HEK293 (cell line): ENCODE measurements around the gene SUGP2.

Experiments
- OSR2 ChIP-seq: fragments of 450-650 bp; formaldehyde crosslinking; IDR thresholded peaks from 2 replicates; pipeline ENCODE4 v1.5.1; 2016; ENCODE audit warnings: missing biosample characterization, missing genetic modification characterization
- ZBTB48 ChIP-seq: fragments of 450-650 bp; formaldehyde crosslinking; IDR thresholded peaks from 2 replicates; pipeline ENCODE4 v1.5.1; 2016; ENCODE audit warnings: missing biosample characterization, missing genetic modification characterization
- ZBTB7A ChIP-seq: fragments of 450-650 bp; formaldehyde crosslinking; IDR thresholded peaks from 2 replicates; pipeline ENCODE4 v1.5.1; 2016; ENCODE audit warnings: low read depth, missing biosample characterization, missing genetic modification characterization
- ZFP69B ChIP-seq: fragments of 450-650 bp; formaldehyde crosslinking; IDR thresholded peaks from 2 replicates; pipeline ENCODE4 v1.5.1; 2016; ENCODE audit warnings: missing biosample characterization, missing genetic modification characterization
- ZIC2 ChIP-seq: fragments of 450-650 bp; formaldehyde crosslinking; IDR thresholded peaks from 2 replicates; pipeline ENCODE4 v1.5.1; 2016; ENCODE audit warnings: missing biosample characterization, missing genetic modification characterization
- ZNF292 ChIP-seq: fragments of 450-650 bp; formaldehyde crosslinking; IDR thresholded peaks from 2 replicates; pipeline ENCODE4 v1.5.1; 2016; ENCODE audit warnings: low read depth, missing biosample characterization, missing genetic modification characterization, borderline replicate concordance
- ZNF394 ChIP-seq: fragments of 450-650 bp; formaldehyde crosslinking; IDR thresholded peaks from 2 replicates; pipeline ENCODE4 v1.5.1; 2016; ENCODE audit warnings: missing biosample characterization, missing genetic modification characterization, mild to moderate bottlenecking, moderate library complexity, borderline replicate concordance
- ZNF530 ChIP-seq: fragments of 450-650 bp; formaldehyde crosslinking; IDR thresholded peaks from 2 replicates; pipeline ENCODE4 v1.5.1; 2016; ENCODE audit warnings: low read depth, missing biosample characterization, missing genetic modification characterization
- ZNF621 ChIP-seq: fragments of 450-650 bp; formaldehyde crosslinking; IDR thresholded peaks from 2 replicates; pipeline ENCODE4 v1.5.1; 2017; ENCODE audit warnings: missing biosample characterization, missing genetic modification characterization
- ZNF747 ChIP-seq: fragments of 450-650 bp; formaldehyde crosslinking; IDR thresholded peaks from 2 replicates; pipeline ENCODE4 v1.5.1; 2016; ENCODE audit warnings: missing biosample characterization, missing genetic modification characterization
- TF ChIP-seq, protein P1 (sequence below): fragments of 450-650 bp; formaldehyde crosslinking; IDR thresholded peaks from 2 replicates; pipeline ENCODE4 v1.5.1; 2017; ENCODE audit warnings: missing biosample characterization, missing genetic modification characterization
- TF ChIP-seq, protein P2 (sequence below): fragments of 450-650 bp; formaldehyde crosslinking; IDR thresholded peaks from 2 replicates; pipeline ENCODE4 v1.5.1; 2016; ENCODE audit warnings: missing biosample characterization, missing genetic modification characterization, low read depth
- TF ChIP-seq, protein P3 (sequence below): fragments of 450-650 bp; formaldehyde crosslinking; IDR thresholded peaks from 2 replicates; pipeline ENCODE4 v1.5.1; 2016; ENCODE audit warnings: missing biosample characterization, missing genetic modification characterization

DNA sequence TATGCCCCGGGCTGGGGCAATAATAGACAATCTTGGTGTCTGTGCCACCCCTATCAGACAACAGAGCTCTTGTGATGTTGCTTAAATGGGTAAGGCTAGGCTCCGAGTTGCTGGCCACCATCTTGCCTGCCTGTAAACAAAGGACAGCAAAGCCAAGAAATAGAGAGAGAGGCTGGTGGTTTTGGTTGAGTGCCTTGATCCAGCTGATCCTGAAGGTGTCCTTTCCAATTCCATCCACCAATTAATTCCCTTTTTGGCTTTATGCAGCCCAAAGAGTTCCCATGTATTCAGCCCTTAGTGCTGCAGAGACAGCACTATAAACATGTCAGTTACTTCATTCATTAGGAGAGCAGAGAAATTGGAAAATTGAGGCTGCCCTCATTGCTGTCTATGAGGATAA lies 50.6 kb downstream of the SUGP2 start:
- TF ChIP-seq, protein P1, sequence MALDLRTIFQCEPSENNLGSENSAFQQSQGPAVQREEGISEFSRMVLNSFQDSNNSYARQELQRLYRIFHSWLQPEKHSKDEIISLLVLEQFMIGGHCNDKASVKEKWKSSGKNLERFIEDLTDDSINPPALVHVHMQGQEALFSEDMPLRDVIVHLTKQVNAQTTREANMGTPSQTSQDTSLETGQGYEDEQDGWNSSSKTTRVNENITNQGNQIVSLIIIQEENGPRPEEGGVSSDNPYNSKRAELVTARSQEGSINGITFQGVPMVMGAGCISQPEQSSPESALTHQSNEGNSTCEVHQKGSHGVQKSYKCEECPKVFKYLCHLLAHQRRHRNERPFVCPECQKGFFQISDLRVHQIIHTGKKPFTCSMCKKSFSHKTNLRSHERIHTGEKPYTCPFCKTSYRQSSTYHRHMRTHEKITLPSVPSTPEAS (tag by site-specific recombination), result no peak
- TF ChIP-seq, protein P2, sequence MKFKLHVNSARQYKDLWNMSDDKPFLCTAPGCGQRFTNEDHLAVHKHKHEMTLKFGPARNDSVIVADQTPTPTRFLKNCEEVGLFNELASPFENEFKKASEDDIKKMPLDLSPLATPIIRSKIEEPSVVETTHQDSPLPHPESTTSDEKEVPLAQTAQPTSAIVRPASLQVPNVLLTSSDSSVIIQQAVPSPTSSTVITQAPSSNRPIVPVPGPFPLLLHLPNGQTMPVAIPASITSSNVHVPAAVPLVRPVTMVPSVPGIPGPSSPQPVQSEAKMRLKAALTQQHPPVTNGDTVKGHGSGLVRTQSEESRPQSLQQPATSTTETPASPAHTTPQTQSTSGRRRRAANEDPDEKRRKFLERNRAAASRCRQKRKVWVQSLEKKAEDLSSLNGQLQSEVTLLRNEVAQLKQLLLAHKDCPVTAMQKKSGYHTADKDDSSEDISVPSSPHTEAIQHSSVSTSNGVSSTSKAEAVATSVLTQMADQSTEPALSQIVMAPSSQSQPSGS, result no peak
- TF ChIP-seq ZNF530 (no peak), ZNF747 (no peak), ZBTB7A (no peak), ZIC2 (tag by site-specific recombination) (no peak), ZFP69B (no peak), ZNF292 (tag by site-specific recombination) (no peak), ZNF394 (no peak), ZNF621 (no peak), ZBTB48 (no peak), OSR2 (tag by site-specific recombination) (no peak)
- TF ChIP-seq, protein P3, sequence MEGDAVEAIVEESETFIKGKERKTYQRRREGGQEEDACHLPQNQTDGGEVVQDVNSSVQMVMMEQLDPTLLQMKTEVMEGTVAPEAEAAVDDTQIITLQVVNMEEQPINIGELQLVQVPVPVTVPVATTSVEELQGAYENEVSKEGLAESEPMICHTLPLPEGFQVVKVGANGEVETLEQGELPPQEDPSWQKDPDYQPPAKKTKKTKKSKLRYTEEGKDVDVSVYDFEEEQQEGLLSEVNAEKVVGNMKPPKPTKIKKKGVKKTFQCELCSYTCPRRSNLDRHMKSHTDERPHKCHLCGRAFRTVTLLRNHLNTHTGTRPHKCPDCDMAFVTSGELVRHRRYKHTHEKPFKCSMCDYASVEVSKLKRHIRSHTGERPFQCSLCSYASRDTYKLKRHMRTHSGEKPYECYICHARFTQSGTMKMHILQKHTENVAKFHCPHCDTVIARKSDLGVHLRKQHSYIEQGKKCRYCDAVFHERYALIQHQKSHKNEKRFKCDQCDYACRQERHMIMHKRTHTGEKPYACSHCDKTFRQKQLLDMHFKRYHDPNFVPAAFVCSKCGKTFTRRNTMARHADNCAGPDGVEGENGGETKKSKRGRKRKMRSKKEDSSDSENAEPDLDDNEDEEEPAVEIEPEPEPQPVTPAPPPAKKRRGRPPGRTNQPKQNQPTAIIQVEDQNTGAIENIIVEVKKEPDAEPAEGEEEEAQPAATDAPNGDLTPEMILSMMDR (tag by site-specific recombination), result no peak
